HL-60 (cell line): ENCODE results near the gene COL2A1.

ENCODE experiments used
- POLR2AphosphoS5 ChIP-seq: IDR thresholded peaks from 2 replicates; pipeline ENCODE4 v1.6.1; 2012; ENCODE audit warnings: low read depth
- TF ChIP-seq, protein P1 (sequence below): IDR thresholded peaks from one replicate; pipeline ENCODE4 v1.5.1; 2011; ENCODE audit warnings: low read length, control low read depth, inconsistent platforms; ENCODE audit not compliant: insufficient read depth
- TF ChIP-seq, protein P2 (sequence below): IDR thresholded peaks from 2 replicates; pipeline ENCODE4 v1.6.1; 2012; ENCODE audit warnings: low read depth; ENCODE audit not compliant: insufficient replicate concordance

DNA sequence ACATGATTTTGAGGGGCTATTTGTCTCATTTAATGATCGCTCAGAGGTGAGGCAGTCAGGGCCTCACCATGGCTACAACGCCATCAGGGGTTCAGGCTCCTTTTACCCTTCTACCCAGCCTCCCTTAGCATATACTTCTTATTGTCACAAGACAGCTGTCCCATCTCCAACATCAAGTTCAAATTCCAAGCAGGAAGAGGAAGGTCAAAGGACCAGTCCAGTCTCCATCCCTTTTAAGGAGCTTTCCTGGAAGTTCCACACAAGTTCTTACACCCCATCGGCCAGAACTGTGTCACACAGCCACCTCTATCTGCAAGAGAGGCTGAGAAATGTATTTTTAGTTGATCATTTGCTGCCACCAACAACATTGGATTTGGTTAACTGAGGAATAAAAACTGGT lies 49.2 kb downstream of the COL2A1 start:
- TF ChIP-seq, protein P1, sequence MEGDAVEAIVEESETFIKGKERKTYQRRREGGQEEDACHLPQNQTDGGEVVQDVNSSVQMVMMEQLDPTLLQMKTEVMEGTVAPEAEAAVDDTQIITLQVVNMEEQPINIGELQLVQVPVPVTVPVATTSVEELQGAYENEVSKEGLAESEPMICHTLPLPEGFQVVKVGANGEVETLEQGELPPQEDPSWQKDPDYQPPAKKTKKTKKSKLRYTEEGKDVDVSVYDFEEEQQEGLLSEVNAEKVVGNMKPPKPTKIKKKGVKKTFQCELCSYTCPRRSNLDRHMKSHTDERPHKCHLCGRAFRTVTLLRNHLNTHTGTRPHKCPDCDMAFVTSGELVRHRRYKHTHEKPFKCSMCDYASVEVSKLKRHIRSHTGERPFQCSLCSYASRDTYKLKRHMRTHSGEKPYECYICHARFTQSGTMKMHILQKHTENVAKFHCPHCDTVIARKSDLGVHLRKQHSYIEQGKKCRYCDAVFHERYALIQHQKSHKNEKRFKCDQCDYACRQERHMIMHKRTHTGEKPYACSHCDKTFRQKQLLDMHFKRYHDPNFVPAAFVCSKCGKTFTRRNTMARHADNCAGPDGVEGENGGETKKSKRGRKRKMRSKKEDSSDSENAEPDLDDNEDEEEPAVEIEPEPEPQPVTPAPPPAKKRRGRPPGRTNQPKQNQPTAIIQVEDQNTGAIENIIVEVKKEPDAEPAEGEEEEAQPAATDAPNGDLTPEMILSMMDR, result no peak
- TF ChIP-seq POLR2AphosphoS5, result no peak
- TF ChIP-seq, protein P2, sequence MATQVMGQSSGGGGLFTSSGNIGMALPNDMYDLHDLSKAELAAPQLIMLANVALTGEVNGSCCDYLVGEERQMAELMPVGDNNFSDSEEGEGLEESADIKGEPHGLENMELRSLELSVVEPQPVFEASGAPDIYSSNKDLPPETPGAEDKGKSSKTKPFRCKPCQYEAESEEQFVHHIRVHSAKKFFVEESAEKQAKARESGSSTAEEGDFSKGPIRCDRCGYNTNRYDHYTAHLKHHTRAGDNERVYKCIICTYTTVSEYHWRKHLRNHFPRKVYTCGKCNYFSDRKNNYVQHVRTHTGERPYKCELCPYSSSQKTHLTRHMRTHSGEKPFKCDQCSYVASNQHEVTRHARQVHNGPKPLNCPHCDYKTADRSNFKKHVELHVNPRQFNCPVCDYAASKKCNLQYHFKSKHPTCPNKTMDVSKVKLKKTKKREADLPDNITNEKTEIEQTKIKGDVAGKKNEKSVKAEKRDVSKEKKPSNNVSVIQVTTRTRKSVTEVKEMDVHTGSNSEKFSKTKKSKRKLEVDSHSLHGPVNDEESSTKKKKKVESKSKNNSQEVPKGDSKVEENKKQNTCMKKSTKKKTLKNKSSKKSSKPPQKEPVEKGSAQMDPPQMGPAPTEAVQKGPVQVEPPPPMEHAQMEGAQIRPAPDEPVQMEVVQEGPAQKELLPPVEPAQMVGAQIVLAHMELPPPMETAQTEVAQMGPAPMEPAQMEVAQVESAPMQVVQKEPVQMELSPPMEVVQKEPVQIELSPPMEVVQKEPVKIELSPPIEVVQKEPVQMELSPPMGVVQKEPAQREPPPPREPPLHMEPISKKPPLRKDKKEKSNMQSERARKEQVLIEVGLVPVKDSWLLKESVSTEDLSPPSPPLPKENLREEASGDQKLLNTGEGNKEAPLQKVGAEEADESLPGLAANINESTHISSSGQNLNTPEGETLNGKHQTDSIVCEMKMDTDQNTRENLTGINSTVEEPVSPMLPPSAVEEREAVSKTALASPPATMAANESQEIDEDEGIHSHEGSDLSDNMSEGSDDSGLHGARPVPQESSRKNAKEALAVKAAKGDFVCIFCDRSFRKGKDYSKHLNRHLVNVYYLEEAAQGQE, result no peak
